Measurements from ENCODE around the gene TNS4. TPM values are rescaled to one million over a fixed set of nuclear protein-coding genes. Genes with fewer than 3 reads are reported as not detected.
A peak's percentile ranks its signal among the peaks of the same experiment; 100 is the strongest.

Gene TNS4
- total RNA-seq, 1 experiment from 2014 or later: 36.6 TPM

GRCh38 chr17:40530531-40530994 lies 29.1 kb upstream of the TNS4 start:
- no TSS peak for BruUV-seq (replicated peaks)
- Histone ChIP-seq H3K36me3 (ENCODE audit: control insufficient read depth in 1 of 2, insufficient read depth in 2 of 2, low read length in 2 of 2) (no peaks in the 10 kb centered on the region), H3K27ac (ENCODE audit: low read depth, low read length) (peak overlapping the region; percentile 7; the same call in 1 of the 2 replicates), H3K4me2 (ENCODE audit: low read length) (no peak overlapping the region), H3K27me3 (ENCODE audit: insufficient read depth, low read length) (no peaks in the 10 kb centered on the region), H3K9ac (ENCODE audit: low read length) (no peak overlapping the region), H2AFZ (ENCODE audit: low read depth, low read length, poor library complexity, severe bottlenecking) (no peak overlapping the region), H3K9me3 (ENCODE audit: control insufficient read depth in 1 of 2, insufficient read depth in 1 of 2, low read depth in 1 of 2, low read length in 2 of 2) (peaks cover 0 to 4% of the 10 kb centered on the region in 2 experiments; a peak in 1 of 4 replicates), H4K20me1 (ENCODE audit: insufficient read depth) (no peaks in the 10 kb centered on the region), H3K4me1 (ENCODE audit: control insufficient read depth in 1 of 2, insufficient read depth in 2 of 2, low read length in 2 of 2) (peaks cover 10 to 42% of the 10 kb centered on the region in 2 experiments; a peak in 3 of 4 replicates), H3K4me3 (replicated peaks in 1 of 2; ENCODE audit: low read depth in 1 of 2, low read length in 2 of 2) (no peak overlapping the region), H3K9me2 (ENCODE audit: insufficient read depth) (no peaks in the 10 kb centered on the region), H3K79me2 (ENCODE audit: insufficient read depth, low read length) (no peaks in the 10 kb centered on the region)
- POLR2A ChIA-PET: interaction anchor here (1.0 kb wide), 2 partner anchors 29 to 33 kb away, joined by 3 to 5 read pairs; partner anchors contain the start of gene TNS4
- CTCF ChIA-PET: no interaction called here
- RAD21 ChIA-PET (ENCODE audit: low non-redundant PET in 1 of 2, low total read pairs in 2 of 2, uncharacterized antibody in 2 of 2, unreplicated experiment in 2 of 2): interaction anchor here in 1 of 2 experiments (0.9 kb wide), 1 partner anchor 89 kb away, joined by 4 read pairs; no protein-coding TSS in a partner anchor
- TF ChIP-seq JUND (IDR thresholded peaks at IDR 0.05): no peak
- TF ChIP-seq ELF1 (IDR thresholded peaks at IDR 0.05; ENCODE audit: borderline replicate concordance, low read depth): no peak
- no peak for TF ChIP-seq SP1 (IDR thresholded peaks at IDR 0.05; ENCODE audit: low read depth)
- no peak for TF ChIP-seq REST (IDR thresholded peaks at IDR 0.05; ENCODE audit: low read depth)
- no peak for TF ChIP-seq RAD21 (IDR thresholded peaks at IDR 0.05; ENCODE audit: low read depth)
- TF ChIP-seq ZFX (IDR thresholded peaks at IDR 0.05): no peak
- no peak for TF ChIP-seq TCF7L2 (IDR thresholded peaks at IDR 0.05; ENCODE audit: borderline replicate concordance, extremely low read depth, insufficient read depth, insufficient read length)
- TF ChIP-seq FOSL1 (IDR thresholded peaks at IDR 0.05; ENCODE audit: low read depth): no peak
- TF ChIP-seq ATF3 (IDR thresholded peaks at IDR 0.05): no peak
- TF ChIP-seq ZBTB33 (IDR thresholded peaks at IDR 0.05; ENCODE audit: extremely low read depth, insufficient replicate concordance, low read length): no peak
- no peak for TF ChIP-seq POLR2AphosphoS5 (IDR thresholded peaks at IDR 0.05; ENCODE audit: low read depth, low read length)
- TF ChIP-seq MAX (IDR thresholded peaks at IDR 0.05): no peak
- TF ChIP-seq YY1 (IDR thresholded peaks at IDR 0.05; ENCODE audit: extremely low read depth, insufficient replicate concordance, low read depth, low read length): no peak
- TF ChIP-seq CBX3 (IDR thresholded peaks at IDR 0.05; ENCODE audit: low read depth): no peak
- TF ChIP-seq SIN3A (IDR thresholded peaks at IDR 0.05; ENCODE audit: low read depth): no peak
- TF ChIP-seq CTCF (IDR thresholded peaks at IDR 0.05 in 2 of 3, conservative IDR thresholded peaks at IDR 0.05 in 1 of 3; ENCODE audit: borderline replicate concordance in 1 of 3, insufficient read depth in 1 of 3, low read depth in 2 of 3, low read length in 2 of 3): no peak
- no peak for TF ChIP-seq EGR1 (IDR thresholded peaks at IDR 0.05; ENCODE audit: low read depth)
- TF ChIP-seq EZH2 (IDR thresholded peaks at IDR 0.05): no peak
- TF ChIP-seq POLR2A (IDR thresholded peaks at IDR 0.05; ENCODE audit: borderline replicate concordance, extremely low read depth, insufficient read depth, insufficient read length): no peak
- no peak for TF ChIP-seq EZH2phosphoT487 (IDR thresholded peaks at IDR 0.05; ENCODE audit: borderline replicate concordance)
- ATAC-seq (no peak), DNase-seq (ENCODE audit: low read depth, low spot score) (no peak)
- intact Hi-C loops (cut with micrococcal nuclease): loop anchor here (5.0 kb wide), 1 partner anchor 228 kb away; no protein-coding TSS in a partner anchor
